Measurements from ENCODE around the gene BLCAP. TPM values are rescaled to one million over a fixed set of nuclear protein-coding genes. Genes with fewer than 3 reads are reported as not detected.
A peak's percentile ranks its signal among the peaks of the same experiment; 100 is the strongest.
"Not testable (repeated sequence)": the region's sequence is repeated elsewhere in the genome, so short reads cannot be mapped to it uniquely, and the experiment has no call there.

The BLCAP gene
- total and polyA plus RNA-seq, 2 donors (not counting 3 experiments of a cell fraction or from before 2014, with no cell fraction given) = 90.3 to 196 TPM

- BruUV-seq (replicated peaks) = no TSS peak
- dilution Hi-C loops (cut with MboI; ENCODE audit: extremely low pct_ligation_motif_present, low sequenced_read_pairs) = no loop called here
- POLR2A ChIA-PET = no interaction called here
- H2AFZ ChIP-seq (ENCODE audit: low read depth, low read length) = no peak overlapping the region
- no peak for FAIRE-seq
- H3K4me3 ChIP-seq (replicated peaks in 1 of 3; ENCODE audit: insufficient read depth in 1 of 3, low read depth in 1 of 3, low read length in 3 of 3) = no peak overlapping the region
- H3K9me3 ChIP-seq (replicated peaks; ENCODE audit: control insufficient read depth, insufficient read depth, low read length) = no peaks in the 10 kb centered on the region
- H3K79me2 ChIP-seq (ENCODE audit: control insufficient read depth, insufficient read depth, low read length) = no peaks in the 10 kb centered on the region
- H3K4me2 ChIP-seq (ENCODE audit: insufficient read depth, low read length) = no peak overlapping the region
- no peak for DNase-seq (ENCODE audit: low read depth, low spot score)
- no peaks in the 10 kb centered on the region for H3K4me1 ChIP-seq (ENCODE audit: control insufficient read depth, extremely low read depth, insufficient read depth, low read length)
- no peaks in the 10 kb centered on the region for H4K20me1 ChIP-seq (replicated peaks; ENCODE audit: control insufficient read depth, extremely low read depth, insufficient read depth, low read length)
- H3K27me3 ChIP-seq (ENCODE audit: control insufficient read depth in 2 of 2, insufficient read depth in 2 of 2, low read length in 2 of 2) = peaks cover 2 to 13% of the 10 kb centered on the region in 2 experiments
- H3K27ac ChIP-seq (ENCODE audit: insufficient read depth, low read depth, low read length) = no peak overlapping the region
- intact Hi-C loops (cut with micrococcal nuclease) = no loop called here
- no peaks in the 10 kb centered on the region for H3K9me1 ChIP-seq (replicated peaks; ENCODE audit: control insufficient read depth, extremely low read depth, insufficient read depth, low read length)
- CTCF ChIA-PET = no interaction called here
- no peaks in the 10 kb centered on the region for H3K36me3 ChIP-seq (ENCODE audit: control insufficient read depth in 2 of 2, extremely low read depth in 1 of 2, insufficient read depth in 2 of 2, low read length in 2 of 2)
- TF ChIP-seq POLR2AphosphoS5 (IDR thresholded peaks at IDR 0.05; ENCODE audit: insufficient read depth, low read depth, low read length) (no peak), FOS (IDR thresholded peaks at IDR 0.05; ENCODE audit: borderline replicate concordance, insufficient read depth, low read length) (peak; percentile 44), GATA2 (IDR thresholded peaks at IDR 0.05; ENCODE audit: insufficient read depth, insufficient read length, low read depth, low read length) (no peak)
- no peak overlapping the region for H3K9ac ChIP-seq (replicated peaks; ENCODE audit: extremely low read depth, insufficient read depth, low read length)
Observed at GRCh38 chr20:37552415-37552814, 24.7 kb upstream of the BLCAP start.

- H3K27ac ChIP-seq (ENCODE audit: insufficient read depth, low read depth, low read length); H3K4me1 ChIP-seq (ENCODE audit: control insufficient read depth, extremely low read depth, insufficient read depth, low read length); FAIRE-seq; H3K9ac ChIP-seq (replicated peaks; ENCODE audit: extremely low read depth, insufficient read depth, low read length); dilution Hi-C loops (cut with MboI; ENCODE audit: extremely low pct_ligation_motif_present, low sequenced_read_pairs); H3K36me3 ChIP-seq (ENCODE audit: control insufficient read depth in 2 of 2, extremely low read depth in 1 of 2, insufficient read depth in 2 of 2, low read length in 2 of 2); DNase-seq (ENCODE audit: low read depth, low spot score); H4K20me1 ChIP-seq (replicated peaks; ENCODE audit: control insufficient read depth, extremely low read depth, insufficient read depth, low read length); H3K9me3 ChIP-seq (replicated peaks; ENCODE audit: control insufficient read depth, insufficient read depth, low read length); H3K4me2 ChIP-seq (ENCODE audit: insufficient read depth, low read length); H3K9me1 ChIP-seq (replicated peaks; ENCODE audit: control insufficient read depth, extremely low read depth, insufficient read depth, low read length); H2AFZ ChIP-seq (ENCODE audit: low read depth, low read length); H3K79me2 ChIP-seq (ENCODE audit: control insufficient read depth, insufficient read depth, low read length); BruUV-seq (replicated peaks); CTCF ChIA-PET; intact Hi-C loops (cut with micrococcal nuclease); H3K4me3 ChIP-seq (replicated peaks in 1 of 3; ENCODE audit: insufficient read depth in 1 of 3, low read depth in 1 of 3, low read length in 3 of 3): not testable (repeated sequence)
- POLR2A ChIA-PET = interaction anchor here (0.7 kb wide), 1 partner anchor 652 kb away, joined by 4 read pairs; no protein-coding TSS in a partner anchor
- H3K27me3 ChIP-seq (ENCODE audit: control insufficient read depth in 2 of 2, insufficient read depth in 2 of 2, low read length in 2 of 2) = peaks cover 2 to 13% of the 10 kb centered on the region in 2 experiments
Observed at GRCh38 chr20:37551660-37552059, 24.0 kb upstream of the BLCAP start.

- FAIRE-seq; H4K20me1 ChIP-seq (replicated peaks; ENCODE audit: control insufficient read depth, extremely low read depth, insufficient read depth, low read length); BruUV-seq (replicated peaks); H3K36me3 ChIP-seq (ENCODE audit: control insufficient read depth in 2 of 2, extremely low read depth in 1 of 2, insufficient read depth in 2 of 2, low read length in 2 of 2); H3K79me2 ChIP-seq (ENCODE audit: control insufficient read depth, insufficient read depth, low read length); H3K9me3 ChIP-seq (replicated peaks; ENCODE audit: control insufficient read depth, insufficient read depth, low read length); H3K4me1 ChIP-seq (ENCODE audit: control insufficient read depth, extremely low read depth, insufficient read depth, low read length); H3K27ac ChIP-seq (ENCODE audit: insufficient read depth, low read depth, low read length); POLR2A ChIA-PET; DNase-seq (ENCODE audit: low read depth, low spot score); dilution Hi-C loops (cut with MboI; ENCODE audit: extremely low pct_ligation_motif_present, low sequenced_read_pairs); H3K4me2 ChIP-seq (ENCODE audit: insufficient read depth, low read length); H3K4me3 ChIP-seq (replicated peaks in 1 of 3; ENCODE audit: insufficient read depth in 1 of 3, low read depth in 1 of 3, low read length in 3 of 3); H3K9me1 ChIP-seq (replicated peaks; ENCODE audit: control insufficient read depth, extremely low read depth, insufficient read depth, low read length); H3K9ac ChIP-seq (replicated peaks; ENCODE audit: extremely low read depth, insufficient read depth, low read length); H2AFZ ChIP-seq (ENCODE audit: low read depth, low read length); intact Hi-C loops (cut with micrococcal nuclease): not testable (repeated sequence)
- CTCF ChIA-PET = interaction anchor here (0.6 to 0.7 kb wide), 4 partner anchors 14 to 562 kb away, joined by 3 to 4 read pairs (median 3); no protein-coding TSS in a partner anchor
- peaks cover 5 to 13% of the 10 kb centered on the region in 2 experiments for H3K27me3 ChIP-seq (ENCODE audit: control insufficient read depth in 2 of 2, insufficient read depth in 2 of 2, low read length in 2 of 2)
Observed at GRCh38 chr20:37550101-37550920, 22.6 kb upstream of the BLCAP start.
